Left lobe of liver (tissue), 2 donors: ENCODE data around the gene RNF7. TPM values are rescaled to one million over a fixed set of nuclear protein-coding genes. Genes with fewer than 3 reads are reported as not detected.
"Not testable (repeated sequence)": the region's sequence is repeated elsewhere in the genome, so short reads cannot be mapped to it uniquely, and the experiment has no call there.

ENCODE experiments used
- ATAC-seq: fragments of 200-7000 bp; cut with Tn5 transposase; one replicate; pipeline ENCODE4 v1.9.1; 2020; ENCODE audit warnings: mild to moderate bottlenecking, moderate library complexity
- DNase-seq: peaks from one replicate; pipeline ENCODE4 v3.0.0-alpha.2; 2020; ENCODE audit warnings: low spot score
- total RNA-seq: library from RNA; stranded (reverse); gene quantifications from one replicate; pipeline ENCODE4 v1.2.1, GENCODE V29; 2021
- donor health status: DM: no; HTN: no; CAD: no; lungs with moderate emphysema.
- donor health status: DM: no; HTN: yes; CAD: no.

The RNF7 gene
- total RNA-seq, 1 donor from 2014 or later = 33.0 TPM

- ATAC-seq = no peak
- DNase-seq = no peak
Measured at GRCh38 chr3:141777957-141778813, 40.1 kb downstream of the RNF7 start.

GRCh38 chr3:141779667-141780066 is 41.6 kb downstream of the RNF7 start:
- DNase-seq (no peak), ATAC-seq (no peak)

DNA sequence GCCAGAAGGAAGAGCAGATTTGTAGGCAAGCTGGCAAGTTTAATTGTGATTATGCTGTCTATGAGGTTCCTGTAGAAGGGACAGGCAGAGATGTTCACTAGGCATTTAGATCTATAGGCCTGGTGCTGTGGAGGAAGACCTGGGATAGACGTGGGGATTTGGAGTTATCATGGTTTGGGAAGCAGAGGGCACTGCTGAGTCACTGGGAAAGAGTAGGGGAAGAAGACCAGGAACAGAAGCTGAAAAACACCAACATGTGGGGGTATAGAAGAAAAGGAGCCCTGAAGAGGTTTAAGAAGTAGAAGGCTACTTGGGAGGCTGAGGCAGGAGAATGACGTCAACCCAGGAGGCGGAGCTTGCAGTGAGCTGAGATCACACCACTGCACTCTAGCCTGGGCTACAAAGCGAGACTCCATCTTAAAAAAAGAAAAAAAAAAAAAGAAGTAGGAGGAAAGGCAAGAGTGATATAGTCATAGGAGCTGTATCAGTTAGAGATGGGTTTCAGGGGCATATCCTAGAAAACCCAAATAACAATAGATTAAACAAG is 44.4 kb downstream of the RNF7 start:
- DNase-seq (no peak), ATAC-seq (no peak)

- no peak for ATAC-seq
- DNase-seq = no peak
Measured at GRCh38 chr3:141783632-141784031, 45.5 kb downstream of the RNF7 start.

- DNase-seq = no peak
- no peak for ATAC-seq
Measured at GRCh38 chr3:141784096-141784495, 46.0 kb downstream of the RNF7 start.

- no peak for DNase-seq
- ATAC-seq = no peak
Measured at GRCh38 chr3:141784531-141784930, 46.4 kb downstream of the RNF7 start.

GRCh38 chr3:141788149-141788548 is 50.1 kb downstream of the RNF7 start:
- ATAC-seq = no peak
- DNase-seq = no peak

- ATAC-seq, DNase-seq: not testable (repeated sequence)
Measured at GRCh38 chr3:141788750-141789149, 50.7 kb downstream of the RNF7 start.

DNA sequence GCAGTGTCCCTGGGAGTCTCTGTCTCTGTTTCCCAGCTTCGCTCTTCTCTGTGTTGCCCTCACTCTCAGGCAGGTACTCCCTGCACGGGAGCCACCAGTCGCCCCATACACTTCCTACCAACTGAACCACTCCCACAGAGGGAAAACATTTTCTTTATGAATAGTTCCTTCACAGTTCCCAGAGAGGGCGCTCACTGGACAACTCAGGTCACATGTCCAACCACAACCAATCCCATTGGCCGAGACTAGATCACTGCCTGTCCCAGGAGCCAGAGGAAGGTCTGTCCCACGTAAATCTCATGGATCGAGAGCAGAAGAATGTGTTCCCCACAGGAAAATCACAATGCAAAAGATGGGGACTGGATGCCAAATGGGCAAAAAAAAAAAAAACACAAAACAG is 51.2 kb downstream of the RNF7 start:
- DNase-seq = no peak
- ATAC-seq = no peak

- DNase-seq (no peak), ATAC-seq (no peak)
Measured at GRCh38 chr3:141790171-141790570, 52.1 kb downstream of the RNF7 start.

DNA sequence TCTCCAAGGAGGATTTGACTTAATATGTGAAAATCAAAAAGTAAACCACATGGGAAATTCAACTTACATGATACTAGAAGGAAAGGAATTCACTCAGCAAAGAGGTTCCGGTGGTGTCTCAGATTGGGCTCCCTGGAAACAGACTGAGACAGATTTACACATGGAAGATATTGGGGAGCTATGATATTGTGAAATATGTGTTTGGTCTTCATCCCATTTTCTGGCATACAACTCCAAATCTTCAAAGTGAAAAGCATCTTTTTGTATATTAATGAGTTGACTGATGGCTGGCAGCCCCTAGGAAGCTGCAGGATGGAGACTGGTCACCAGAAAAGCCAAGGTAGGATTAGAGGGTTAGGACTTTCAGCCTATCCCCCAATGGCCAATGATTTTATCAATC is 54.4 kb downstream of the RNF7 start:
- no peak for ATAC-seq
- DNase-seq = no peak

- ATAC-seq (no peak), DNase-seq (no peak)
Measured at GRCh38 chr3:141793476-141794260, 55.6 kb downstream of the RNF7 start.

DNA sequence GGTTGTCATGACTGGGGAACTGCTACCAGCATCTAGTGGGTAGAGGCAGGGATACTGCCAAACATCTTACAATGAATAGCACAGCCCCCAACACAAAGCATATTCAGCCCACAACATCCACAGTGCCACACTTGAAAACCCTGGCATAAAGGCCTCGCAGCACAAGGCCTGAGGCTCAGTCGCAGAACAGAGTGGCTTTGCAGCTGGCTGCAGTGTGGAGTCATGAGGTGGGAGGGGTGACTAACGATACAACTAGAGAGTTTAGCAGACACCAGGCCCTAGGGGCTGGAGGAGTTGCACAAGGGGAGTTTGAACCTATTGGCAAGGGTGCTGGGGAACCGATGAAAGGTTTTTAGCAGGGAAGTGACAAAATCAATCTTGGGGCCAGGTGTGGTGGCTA is 57.2 kb downstream of the RNF7 start:
- DNase-seq (no peak), ATAC-seq (no peak)

DNA sequence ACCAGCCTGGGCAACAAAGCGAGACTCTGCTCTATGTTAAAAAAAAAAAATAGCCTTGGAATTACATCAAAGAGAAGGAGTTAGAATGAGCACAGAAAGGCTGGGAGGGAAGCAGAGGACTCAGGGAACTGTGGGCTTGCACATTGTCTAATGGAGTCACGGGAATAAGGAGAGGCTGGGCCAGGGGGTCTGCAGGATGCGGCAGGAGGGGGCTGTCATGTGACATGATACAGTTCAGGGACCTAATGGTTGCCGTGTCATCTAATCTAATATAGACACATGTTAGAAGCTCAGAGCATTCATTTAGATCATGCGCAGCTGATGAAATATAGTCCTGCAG is 57.6 kb downstream of the RNF7 start:
- DNase-seq (no peak), ATAC-seq (no peak)

DNA sequence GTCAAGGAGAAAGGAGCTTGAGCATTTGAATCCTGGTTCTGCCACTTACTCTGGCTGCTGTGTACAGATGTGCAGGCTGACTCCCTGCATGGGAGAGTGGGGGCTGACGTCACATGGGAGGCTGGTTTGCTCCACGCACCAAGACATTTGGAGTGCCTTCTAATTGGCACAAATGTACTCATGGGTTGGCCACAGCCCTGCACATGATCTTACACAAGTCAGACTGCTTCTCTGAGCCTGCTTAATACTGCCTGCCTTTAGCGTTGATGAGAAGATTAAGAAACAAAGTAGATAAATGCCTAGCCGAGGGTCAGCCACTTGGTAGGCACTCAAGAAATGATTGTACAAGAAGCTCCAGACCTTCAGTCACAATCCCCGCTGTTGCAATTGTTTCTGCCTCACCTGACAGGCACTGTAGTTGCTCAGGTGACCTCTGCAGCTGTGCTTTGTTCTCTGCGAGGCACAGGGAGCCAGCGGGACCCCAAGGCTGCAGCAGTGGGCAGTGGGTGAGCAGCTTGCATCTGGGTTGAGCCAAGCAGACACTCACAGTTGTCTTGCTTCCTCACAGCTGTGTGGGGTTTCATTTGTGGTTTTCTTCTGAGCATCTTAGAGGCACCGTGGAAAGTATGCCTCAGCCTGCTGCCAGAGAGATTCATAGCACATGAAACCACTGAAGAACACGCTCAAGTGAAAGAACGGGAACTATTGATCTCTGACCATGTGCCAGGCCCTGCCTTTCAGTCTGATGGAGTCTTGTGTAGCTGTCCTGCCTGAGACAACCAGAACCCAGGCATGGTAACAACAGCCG is 58.2 kb downstream of the RNF7 start:
- ATAC-seq = peak; percentile 47
- no peak for DNase-seq

Other genes with a start within 250 kb of the RNF7 start
- gene GRK7, start 25.1 kb downstream of the RNF7 start, total RNA-seq = not detected
- 4.4 TPM for gene ATP1B3, start 138.3 kb downstream of the RNF7 start, total RNA-seq